SW480 (cell line): ENCODE measurements around the gene CYSRT1.

Experiments used
- DNase-seq: peaks from one replicate; pipeline ENCODE4 v3.0.0-alpha.2; 2016; ENCODE audit warnings: low spot score

Gene CYSRT1

DNA sequence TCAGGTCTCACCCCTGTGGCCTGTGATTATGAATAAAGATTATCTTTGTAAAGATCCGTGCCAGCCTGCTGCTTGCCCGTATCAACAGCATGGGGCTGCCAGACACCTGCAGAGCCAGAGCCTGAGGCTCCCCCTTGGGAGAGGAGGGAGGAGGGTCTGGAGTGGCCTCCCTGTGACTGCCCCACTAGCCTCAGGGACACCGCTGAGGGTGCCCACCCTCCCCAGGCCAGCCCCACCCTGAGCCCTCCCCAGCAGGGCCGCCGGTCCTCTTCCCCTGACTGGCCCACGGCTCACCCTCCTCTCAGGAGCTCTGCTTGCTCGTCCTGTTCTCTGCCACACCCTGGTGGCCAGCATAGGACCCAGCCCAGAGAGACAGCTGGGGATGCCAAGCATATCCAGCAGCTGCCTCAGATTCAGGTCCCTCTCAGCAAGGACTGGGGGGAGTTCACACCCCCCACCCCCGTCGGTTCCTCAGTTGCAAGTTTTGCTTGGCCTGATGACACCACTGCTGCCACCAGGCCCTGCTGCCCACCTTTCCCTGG, 34.6 kb upstream of the CYSRT1 start:
- DNase-seq = no peak

DNA sequence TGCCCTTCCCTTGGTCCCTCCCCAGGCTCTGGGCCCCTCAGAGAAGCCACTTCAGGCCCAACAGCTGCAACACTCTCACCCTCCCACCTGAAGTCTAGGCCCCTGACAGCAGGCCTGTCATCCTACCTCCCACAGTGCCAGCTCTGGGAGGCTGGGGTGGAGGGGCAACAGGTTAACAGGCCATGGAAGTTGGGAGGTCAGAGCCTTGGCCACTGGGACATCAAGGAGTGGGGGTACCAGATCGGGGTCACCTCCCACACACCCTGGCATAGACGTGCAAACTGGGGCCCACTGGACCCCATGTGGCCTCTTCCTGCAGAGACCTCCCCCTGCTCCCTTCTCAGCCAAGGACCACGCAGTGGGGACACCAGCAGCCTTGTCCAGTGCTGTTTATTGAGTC, 33.7 kb upstream of the CYSRT1 start:
- DNase-seq = no peak

DNA sequence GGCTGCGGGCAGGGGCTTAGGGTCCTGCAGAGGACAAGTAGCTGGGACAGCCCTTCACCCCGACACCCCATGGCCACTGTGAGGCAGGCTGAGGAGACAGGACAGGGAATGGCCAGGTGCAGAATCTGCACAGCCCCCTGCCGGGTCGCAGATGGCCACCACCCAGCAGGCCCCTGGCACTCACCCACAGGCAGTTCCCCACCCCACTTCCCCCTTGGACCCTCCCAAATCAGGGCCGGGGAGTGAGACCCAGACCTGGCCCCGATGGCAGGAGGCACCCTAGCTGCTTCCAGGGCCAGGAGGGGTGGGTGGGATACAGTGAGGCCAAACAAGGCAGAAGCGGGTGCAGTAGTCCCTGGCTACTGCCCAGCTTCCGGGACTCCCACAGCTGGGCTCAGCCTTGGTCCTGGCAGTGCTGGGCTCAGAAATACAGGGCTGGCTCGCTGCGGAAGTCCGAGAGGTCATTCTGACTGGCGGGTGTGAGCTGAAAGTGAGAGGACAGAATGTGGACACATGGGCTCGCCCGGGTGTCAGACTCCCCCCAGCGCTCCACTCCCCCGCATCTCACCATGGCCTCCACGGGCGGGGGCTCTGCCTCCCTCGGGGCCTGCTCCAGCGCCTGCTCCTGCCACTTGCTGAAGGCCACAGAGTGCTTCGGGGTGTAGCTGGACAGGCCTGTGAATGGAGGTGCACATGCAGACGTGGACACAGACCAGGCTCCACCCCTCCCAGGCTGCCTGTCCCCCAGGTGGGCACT, 33.1 kb upstream of the CYSRT1 start:
- DNase-seq = no peak

- no peak for DNase-seq
Observed at GRCh38 chr9:137192448-137192780, 32.6 kb upstream of the CYSRT1 start.

DNA sequence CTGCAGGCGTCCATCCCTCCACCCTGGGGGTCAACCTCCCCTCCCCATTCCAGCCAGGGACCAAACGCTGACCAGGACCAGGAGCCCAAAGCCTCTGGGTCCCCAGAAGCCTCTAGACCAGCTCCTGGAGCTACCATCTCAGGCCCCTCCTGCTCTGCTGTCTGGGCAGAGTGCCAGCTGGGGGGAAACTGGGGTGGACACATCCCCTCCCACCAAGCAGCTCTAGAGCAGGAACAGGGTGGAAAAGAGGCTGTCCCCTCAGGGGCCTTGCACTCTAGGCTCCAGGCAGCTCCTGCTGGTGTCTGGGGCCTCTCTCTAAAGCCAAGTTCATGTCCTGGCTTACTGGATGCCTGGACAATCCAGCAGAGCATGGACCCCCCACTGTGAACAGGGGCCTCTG, 32.1 kb upstream of the CYSRT1 start:
- DNase-seq = no peak

GRCh38 chr9:137193771-137194170, 31.2 kb upstream of the CYSRT1 start:
- no peak for DNase-seq

GRCh38 chr9:137194388-137194787, 30.6 kb upstream of the CYSRT1 start:
- no peak for DNase-seq

DNA sequence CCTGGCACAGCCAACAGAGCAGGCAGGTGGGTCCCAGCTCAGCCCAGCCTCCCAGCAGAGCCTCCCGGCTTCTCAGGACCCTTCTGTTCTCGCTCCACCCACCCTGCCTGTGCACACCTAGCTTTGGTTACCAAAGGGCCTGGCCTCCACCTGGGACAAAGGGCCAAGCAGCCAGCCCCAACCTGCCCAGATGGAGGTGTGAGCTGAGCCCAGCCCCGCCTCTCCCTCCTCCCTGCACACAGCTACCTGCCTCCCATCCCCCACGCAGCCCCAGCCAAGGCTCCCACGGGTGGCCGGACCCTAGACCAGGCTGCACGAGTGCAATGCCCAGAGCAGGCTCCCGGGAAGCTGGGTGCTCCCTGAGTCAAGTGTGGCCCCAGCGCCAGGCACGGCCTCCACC, 30.1 kb upstream of the CYSRT1 start:
- no peak for DNase-seq

GRCh38 chr9:137195525-137196220, 29.3 kb upstream of the CYSRT1 start:
- DNase-seq = no peak

DNA sequence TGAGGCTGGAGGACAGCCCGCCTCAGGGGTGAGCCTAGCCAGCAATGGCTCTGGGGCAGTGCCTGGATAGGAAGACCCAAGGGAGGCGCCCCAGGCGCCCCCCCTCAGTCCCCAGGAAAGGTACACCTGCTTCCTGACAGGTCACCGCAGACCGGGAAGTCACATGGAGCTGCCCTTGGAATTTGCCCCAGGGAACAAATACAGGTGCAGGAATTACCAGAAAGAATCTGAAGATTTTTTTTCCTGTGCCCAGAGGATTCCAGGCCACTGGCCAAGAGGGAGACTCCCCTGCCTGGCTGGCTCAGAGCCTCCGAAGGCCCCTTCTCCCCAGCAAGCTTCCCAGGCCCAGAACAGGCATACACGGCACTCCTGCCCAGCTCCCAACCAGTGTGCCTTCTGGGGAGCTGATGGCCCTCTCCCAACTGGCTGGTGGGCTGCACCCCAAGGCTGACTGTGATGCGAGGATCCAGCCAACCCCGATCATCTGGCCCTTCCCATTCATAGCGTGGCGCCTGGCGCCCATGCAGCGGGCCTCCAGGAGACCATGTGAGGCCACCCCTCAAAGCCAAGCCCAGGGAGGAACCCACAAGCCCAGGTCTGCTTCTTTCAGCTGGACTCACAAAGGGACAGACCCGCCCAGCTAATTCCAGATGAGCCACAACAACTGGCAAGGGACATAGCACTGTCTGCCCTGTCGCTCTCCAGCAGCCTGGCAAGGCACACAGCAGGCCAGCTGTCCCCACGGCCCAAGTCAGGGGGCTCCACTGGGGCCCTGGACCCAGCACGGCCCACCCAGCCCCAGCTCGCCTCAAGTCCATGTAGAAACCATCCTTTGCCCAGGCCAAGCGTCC, 26.7 kb upstream of the CYSRT1 start:
- peak; percentile 42 for DNase-seq

DNA sequence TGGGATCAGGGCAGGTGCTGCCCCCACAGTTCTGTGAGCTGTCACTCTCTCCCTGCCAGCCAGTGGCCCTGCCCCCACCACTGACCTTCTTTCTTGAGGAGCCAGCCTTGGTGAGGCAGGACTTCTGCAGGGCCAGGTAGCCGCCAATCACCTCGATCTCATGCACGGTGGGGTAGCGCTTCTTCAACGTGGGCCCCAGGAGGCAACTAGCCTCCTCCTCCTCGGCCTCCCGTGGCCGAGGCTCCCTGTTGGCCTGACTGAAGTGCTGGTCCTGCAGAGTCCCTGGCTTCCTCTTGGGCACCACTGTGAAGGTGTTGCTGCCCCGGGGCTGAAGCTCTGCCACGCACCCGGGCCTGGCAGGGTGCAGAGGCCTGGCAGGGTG, 26.1 kb upstream of the CYSRT1 start:
- DNase-seq = no peak

- no peak for DNase-seq
Observed at GRCh38 chr9:137199411-137200121, 25.4 kb upstream of the CYSRT1 start.

- DNase-seq = peak; percentile 98
Observed at GRCh38 chr9:137200311-137201204, 24.4 kb upstream of the CYSRT1 start, which contains the start of gene TPRN. TSS of gene TPRN (minus strand) at chr9:137200741. CDS start at chr9:137200711, 30 bp downstream.

GRCh38 chr9:137201205-137201868, 23.6 kb upstream of the CYSRT1 start:
- no peak for DNase-seq

DNA sequence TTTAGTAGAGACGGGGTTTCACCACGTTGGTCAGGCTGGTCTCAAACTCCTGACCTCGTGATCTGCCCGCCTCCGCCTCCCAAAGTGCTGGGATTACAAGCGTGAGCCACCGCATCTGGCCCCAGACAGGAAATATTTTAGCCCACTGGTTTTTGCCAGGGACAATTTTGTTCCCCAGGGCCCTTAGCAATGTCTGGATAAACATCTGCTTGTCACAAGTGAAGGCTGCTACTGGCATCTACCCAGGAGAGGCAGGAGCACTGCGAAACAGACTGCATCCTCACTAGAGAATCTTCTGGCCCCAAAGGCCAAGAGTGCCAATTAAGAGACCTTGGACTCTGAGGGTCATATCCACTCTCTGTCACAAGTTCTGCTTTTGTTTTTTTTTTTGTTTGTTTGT, 22.0 kb upstream of the CYSRT1 start:
- no peak for DNase-seq

DNA sequence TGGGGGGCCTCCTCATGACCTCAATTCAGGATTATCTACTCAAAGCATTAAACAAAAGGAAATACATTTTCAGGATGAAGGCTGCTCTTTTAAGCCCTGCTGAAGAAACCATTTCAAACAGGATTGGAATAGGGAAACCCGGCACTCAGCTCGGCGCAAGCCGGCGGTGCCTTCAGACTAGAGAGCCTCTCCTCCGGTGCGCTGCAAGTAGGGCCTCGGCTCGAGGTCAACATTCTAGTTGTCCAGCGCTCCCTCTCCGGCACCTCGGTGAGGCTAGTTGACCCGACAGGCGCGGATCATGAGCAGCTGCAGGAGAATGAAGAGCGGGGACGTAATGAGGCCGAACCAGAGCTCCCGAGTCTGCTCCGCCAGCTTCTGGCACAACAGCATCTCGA, 20.2 kb upstream of the CYSRT1 start:
- no peak for DNase-seq

DNA sequence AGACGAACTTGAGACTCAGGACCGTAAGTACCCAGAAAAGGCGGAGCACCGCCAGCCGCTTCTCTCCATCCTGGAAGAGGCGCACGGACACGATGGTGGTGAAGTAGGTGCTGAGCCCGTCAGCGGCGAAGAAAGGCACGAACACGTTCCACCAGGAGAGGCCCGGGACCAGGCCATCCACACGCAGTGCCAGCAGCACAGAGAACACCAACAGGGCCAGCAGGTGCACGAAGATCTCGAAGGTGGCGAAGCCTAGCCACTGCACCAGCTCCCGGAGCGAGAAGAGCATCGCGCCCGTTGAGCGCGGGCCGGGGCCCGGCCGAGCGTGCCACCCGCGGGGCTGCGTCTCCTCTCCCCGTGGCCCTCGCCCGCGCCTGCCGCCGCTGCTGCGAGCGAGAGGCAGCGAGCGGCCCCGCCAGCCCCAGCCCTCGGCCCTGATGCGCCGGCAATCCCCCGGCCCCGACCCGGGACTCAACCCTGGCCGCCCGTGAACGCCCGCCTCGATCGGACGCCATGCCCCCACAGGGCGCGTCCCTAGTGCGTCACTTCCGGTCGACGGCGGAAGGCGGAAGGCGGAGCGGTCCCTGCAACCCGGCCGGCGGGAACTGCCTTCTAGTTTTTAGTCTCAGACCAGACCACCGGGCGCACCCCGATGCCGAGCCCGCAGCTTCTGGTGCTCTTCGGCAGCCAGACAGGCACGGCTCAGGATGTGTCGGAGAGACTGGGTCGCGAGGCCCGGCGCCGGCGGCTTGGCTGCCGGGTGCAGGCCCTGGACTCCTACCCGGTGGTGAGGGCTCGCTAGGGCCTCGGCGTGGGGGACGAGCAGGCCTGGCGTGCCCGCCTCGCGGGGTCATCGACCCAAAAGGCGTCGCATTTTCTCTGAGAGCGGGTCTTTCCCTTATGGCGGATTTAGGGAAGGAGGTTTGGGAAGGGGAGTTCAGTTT, 19.6 kb upstream of the CYSRT1 start, which contains the start of the genes NDOR1 and TMEM203:
NDOR1 (plus strand) TSS at position 575 of the 944 bp plus-strand sequence; CDS start at position 653, 78 bp downstream.
TMEM203 (minus strand) TSS at position 523 of the 944 bp plus-strand sequence; CDS start at position 289, 234 bp downstream.
- peak; percentile 71 for DNase-seq

- no peak for DNase-seq
Observed at GRCh38 chr9:137206602-137207001, 18.4 kb upstream of the CYSRT1 start.

- no peak for DNase-seq
Observed at GRCh38 chr9:137211532-137211931, 13.4 kb upstream of the CYSRT1 start.
